ENCODE data around the gene TKT.

The TKT gene

GRCh38 chr3:53196575-53197407 lies 59.0 kb downstream of the TKT start:
- peak; percentile 32 for DNase-seq (ENCODE audit: low spot score)

DNA sequence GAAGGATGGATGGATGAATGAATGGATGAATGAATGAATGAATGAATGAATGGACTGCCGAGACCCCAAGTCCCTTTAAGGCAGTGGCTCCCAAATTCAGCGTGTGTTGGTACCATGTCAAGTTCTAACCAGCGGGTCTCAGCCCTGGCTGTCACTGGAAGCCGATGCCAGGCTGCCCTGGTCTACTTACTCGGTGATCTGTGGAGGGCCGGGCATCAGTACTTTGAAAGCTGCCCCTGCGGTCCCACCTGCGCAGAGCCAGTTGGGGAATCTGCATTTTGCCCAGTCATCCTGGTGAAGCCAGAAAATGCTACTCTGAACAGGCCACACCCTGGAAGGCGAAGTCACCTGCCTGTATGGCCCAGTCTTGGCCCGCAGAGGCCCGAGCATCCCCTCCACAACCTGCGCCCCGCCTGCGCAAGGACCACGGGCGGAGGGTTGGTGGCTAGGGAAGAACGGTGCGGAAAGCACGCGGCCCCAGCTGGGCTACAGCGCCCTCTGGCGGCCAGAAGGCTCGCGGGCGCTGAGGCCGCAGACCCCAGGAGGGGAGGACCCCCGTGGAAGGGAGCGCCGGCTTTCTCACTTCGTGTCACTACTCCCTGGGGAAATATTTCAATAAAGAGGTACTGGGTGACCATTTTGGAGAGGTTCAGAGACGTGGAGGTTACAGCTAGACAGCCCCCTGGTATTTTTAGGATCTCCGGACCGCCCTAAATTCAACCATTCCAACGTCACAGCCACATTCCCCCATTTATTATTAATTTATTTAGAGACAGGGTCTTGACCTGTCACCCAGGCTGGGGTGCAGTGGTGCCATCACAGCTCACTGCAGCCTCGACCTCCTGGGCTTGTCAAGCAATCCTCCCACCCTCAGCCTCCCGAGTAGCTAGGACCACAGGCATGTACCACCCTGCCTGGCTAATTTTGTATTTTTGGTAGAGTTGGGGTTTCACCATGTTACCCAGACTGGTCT lies 59.9 kb downstream of the TKT start:
- DNase-seq (ENCODE audit: low spot score): no peak

DNA sequence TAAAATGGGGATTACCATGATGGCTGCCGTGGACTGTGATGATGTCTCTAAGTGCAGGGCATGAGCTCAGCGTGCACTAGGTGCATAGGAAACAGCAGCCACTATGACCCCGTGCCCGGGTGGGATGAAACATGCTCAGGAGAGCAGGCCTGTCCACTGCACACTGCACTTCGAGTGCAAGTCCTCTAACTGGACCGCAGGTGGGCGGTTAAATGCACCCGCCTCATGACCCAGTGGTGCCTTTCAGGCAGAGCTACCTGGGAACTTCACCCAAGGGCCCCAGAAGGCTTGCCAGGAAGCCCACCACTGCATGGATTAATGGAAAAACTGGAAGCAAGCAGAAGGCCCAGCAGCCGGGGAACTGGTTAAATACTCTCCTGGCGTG lies 60.8 kb downstream of the TKT start:
- DNase-seq (ENCODE audit: low spot score): no peak

DNA sequence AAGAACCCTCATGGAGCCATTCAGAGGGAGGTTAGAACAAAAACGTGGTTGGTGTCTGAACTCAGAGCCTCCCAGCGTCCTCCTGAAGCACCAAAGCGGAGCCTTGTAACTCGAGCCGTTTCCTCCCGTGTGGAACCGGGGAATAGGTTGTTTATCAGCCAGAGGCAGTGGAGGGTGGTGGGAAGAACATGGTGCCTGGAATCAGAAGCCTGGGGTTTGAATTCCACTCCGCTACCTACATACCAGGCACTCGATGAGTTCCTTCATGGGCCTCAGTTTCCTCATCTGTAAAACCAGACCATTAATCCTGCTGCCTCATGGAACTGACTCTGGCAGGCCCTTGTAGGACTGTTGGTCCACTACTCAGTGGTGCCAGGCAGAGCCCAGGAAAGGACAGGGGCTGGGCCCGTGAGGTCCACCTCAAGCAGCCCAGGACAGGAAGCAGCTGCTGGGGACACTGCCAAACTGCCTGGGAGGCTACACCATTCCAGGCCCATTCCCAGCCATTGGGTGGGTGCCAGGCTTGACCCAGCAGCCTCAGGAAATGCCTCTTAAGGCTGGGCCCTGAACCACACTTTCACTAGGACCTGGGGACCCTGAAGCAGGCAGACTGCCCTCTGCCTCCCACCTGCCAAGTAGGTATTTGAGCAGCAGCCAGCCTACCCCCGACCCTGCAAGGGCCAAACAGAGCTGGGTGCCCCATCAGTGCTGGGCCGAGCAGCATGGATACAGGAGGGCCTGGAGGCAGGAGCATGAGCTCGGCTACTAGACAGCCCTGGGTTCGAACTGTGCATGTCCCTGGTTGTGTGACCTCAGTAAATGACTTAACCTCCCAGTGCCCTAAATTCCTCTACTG lies 61.4 kb downstream of the TKT start:
- DNase-seq (ENCODE audit: low spot score): no peak

- DNase-seq (ENCODE audit: low spot score): no peak
Measured at GRCh38 chr3:53193466-53194209, 62.2 kb downstream of the TKT start.

DNA sequence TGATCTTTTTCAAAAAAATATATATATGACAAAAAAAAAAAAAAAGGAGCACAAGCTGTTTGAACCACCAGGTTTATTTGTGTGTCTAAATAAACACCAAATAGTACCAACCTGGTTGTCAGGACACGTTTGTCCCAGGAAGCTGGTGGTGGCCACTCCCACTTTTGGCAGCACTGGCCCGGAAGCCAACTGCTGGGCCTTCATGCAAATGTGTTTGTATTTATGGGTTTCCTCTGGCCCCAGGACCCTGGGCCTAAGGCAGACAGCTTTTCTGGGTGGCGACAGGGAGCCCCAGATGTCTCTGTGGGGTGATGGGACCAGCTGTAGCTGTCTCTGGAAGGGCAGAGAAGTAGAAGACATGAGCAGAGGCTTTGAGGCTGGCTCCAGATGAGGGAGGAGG lies 63.2 kb downstream of the TKT start:
- no peak for DNase-seq (ENCODE audit: low spot score)

DNA sequence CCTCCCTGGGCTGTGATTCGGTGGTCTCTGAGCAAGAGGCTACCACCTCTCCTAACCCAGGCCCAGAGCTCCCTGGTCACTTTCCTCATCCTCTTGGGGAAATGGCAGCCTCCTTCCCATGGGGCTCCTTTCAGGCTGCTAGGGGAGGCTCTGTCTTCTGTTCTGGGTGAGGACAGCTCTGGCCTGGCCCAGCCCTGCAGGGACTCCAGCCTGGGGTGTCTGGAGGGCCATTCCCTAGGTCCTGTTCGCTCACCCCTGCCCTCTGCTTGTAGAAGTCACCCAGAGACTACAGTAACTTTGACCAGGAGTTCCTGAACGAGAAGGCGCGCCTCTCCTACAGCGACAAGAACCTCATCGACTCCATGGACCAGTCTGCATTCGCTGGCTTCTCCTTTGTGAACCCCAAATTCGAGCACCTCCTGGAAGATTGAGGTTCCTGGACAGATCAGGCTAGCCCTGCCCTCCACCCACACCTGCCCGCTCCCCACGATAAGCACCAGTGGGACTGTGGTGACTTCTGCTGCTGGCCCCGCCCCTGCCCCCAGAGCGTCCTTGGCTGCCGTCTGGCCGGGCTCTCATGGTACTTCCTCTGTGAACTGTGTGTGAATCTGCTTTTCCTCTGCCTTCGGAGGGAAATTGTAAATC lies 63.9 kb downstream of the TKT start:
- no peak for DNase-seq (ENCODE audit: low spot score)

DNA sequence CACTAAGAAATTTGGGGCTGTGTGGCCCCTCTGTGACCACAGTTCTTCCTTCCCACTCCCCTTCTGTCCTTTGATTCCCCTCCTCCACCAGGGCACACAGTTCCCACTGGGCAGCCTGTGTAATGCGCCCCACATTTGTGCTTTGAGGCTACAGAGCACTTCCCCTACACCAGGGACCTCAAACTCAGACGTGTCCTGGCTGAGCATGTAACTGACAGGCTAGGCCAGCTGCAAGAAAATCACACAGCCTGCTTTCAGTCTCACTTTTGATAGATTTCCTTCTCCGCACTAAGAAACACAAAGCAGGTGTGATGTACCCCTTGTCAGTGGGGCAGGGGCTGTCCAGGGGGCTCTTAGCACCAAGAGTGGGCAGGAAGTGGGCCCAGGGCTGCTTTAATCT lies 65.2 kb downstream of the TKT start:
- DNase-seq (ENCODE audit: low spot score): no peak

GRCh38 chr3:53189276-53189675 lies 66.5 kb downstream of the TKT start:
- no peak for DNase-seq (ENCODE audit: low spot score)

DNA sequence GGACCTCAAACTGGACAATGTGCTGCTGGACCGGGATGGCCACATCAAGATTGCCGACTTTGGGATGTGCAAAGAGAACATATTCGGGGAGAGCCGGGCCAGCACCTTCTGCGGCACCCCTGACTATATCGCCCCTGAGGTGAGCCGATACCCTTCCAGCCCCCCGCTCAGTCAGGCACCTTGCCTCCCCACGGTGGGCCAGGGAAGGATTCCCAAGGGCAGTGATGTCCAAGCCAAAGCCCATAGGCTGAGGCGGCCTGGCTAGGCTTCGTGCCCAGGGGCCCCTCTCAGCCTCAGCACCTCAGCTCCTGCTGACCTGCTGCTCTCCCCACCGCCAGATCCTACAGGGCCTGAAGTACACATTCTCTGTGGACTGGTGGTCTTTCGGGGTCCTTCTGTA lies 67.1 kb downstream of the TKT start:
- no peak for DNase-seq (ENCODE audit: low spot score)

- DNase-seq (ENCODE audit: low spot score): no peak
Measured at GRCh38 chr3:53188136-53188685, 67.6 kb downstream of the TKT start.

DNA sequence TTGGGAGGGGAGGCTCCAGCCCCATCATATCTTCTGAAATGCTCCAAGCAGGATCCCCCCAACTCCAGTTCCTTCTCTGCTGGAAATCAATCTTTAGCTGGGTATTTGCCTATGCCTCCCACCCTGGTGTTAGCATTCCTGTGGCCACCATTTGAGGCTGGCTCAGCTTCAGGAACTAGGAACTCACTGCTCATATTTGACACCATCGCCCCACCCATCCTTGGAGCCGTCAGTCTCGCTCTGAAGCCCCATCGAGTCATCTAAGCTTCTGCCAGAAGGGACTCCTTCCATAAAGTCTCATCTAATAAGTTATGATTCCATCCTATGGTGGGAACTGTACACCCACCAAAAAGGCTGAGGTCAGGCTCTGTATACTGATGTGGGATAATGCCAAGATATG lies 68.4 kb downstream of the TKT start:
- no peak for DNase-seq (ENCODE audit: low spot score)

GRCh38 chr3:53186726-53187125 lies 69.1 kb downstream of the TKT start:
- no peak for DNase-seq (ENCODE audit: low spot score)

GRCh38 chr3:53185761-53186465 lies 69.9 kb downstream of the TKT start:
- DNase-seq (ENCODE audit: low spot score): no peak

DNA sequence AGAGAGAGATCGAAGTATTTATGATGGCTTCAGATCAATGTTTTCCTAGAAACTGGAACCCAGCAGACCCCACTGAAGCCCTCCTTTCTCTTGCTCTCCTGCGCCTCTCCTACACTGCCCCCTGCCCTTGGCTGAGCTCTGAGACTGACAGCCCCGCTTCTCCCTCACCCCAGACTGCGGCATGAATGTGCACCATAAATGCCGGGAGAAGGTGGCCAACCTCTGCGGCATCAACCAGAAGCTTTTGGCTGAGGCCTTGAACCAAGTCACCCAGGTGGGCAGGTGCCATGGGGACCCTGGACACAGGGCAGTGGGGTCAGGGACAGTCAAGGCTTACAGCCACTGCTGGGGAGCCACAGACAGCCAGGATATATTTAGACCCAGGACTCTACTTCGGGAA lies 71.1 kb downstream of the TKT start:
- no peak for DNase-seq (ENCODE audit: low spot score)

- no peak for DNase-seq (ENCODE audit: low spot score)
Measured at GRCh38 chr3:53183514-53183913, 72.3 kb downstream of the TKT start.

DNA sequence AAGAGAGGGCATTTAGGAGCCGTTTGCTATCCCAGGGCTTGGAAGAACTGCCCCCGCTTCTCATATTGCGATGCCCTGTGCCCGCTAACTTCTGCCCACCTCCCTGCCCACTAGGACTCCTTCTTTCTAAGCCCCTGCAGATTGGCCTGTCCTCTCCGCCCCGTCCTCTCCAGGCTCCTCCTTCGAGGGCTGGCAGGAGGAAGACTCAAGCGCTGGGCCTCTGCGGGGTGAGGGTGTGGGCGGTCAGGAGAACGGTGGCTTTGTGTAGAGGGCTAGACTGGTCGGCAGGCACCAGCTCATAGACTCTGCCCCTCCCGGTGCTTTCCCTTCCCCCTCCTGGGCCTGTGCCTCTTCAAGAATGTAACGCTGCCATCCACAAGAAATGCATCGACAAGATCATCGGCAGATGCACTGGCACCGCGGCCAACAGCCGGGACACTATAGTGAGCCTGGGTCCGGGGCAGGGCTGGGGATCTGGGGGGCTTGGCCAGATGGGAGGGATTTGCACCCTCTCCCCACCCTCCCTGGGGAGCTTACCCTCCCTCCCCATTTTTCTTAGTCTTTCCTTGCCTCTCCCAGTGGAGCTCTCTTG lies 73.0 kb downstream of the TKT start:
- no peak for DNase-seq (ENCODE audit: low spot score)

DNA sequence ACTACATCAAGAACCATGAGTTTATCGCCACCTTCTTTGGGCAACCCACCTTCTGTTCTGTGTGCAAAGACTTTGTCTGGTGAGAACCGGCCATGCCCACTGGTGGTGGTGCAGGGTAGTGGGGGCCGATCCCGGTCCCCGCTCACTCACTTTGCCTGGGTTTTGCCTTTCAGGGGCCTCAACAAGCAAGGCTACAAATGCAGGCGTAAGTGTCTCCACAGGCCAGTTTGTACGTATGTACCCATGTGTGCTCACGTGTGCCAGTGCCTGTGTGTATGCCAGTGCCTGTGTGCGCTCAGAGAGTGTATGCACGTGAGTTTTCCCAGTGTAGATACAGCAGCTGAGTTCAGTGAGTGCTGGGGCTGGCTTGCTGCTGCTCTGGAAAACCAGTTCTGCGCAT lies 74.3 kb downstream of the TKT start:
- no peak for DNase-seq (ENCODE audit: low spot score)

- DNase-seq (ENCODE audit: low spot score): no peak
Measured at GRCh38 chr3:53181024-53181371, 74.8 kb downstream of the TKT start.

Measured in globus pallidus (tissue), 1 donor.